Immature natural killer cell (primary cell): ENCODE measurements around the gene PDGFRB. TPM values are rescaled to one million over a fixed set of nuclear protein-coding genes. Genes with fewer than 3 reads are reported as not detected.

Experiments
- DNase-seq, 3 donors: peaks; one replicate each; pipeline ENCODE4 v3.0.0; 2022; ENCODE audit warnings: mixed read lengths in 1 of 3
- H3K27ac Mint-ChIP-seq, 6 donors: one replicate each; pipeline ENCODE4 v1.8.0; 2020; ENCODE audit warnings: mixed read lengths in 6 of 6, mild to moderate bottlenecking in 5 of 6, inconsistent platforms in 4 of 6, moderate library complexity in 3 of 6
- H3K27me3 Mint-ChIP-seq, 3 donors: one replicate each; pipeline ENCODE4 v1.8.0; 2020 to 2021; ENCODE audit warnings: low read depth in 3 of 3, mild to moderate bottlenecking in 3 of 3, mixed read lengths in 3 of 3, moderate library complexity in 3 of 3, inconsistent platforms in 1 of 3
- H3K36me3 Mint-ChIP-seq, 3 donors: one replicate each; pipeline ENCODE4 v1.8.0; 2020; ENCODE audit warnings: mixed read lengths in 3 of 3, inconsistent platforms in 2 of 3, mild to moderate bottlenecking in 2 of 3
- H3K4me1 Mint-ChIP-seq, 2 donors: one replicate each; pipeline ENCODE4 v1.8.0; 2020; ENCODE audit warnings: inconsistent platforms in 2 of 2, mild to moderate bottlenecking in 2 of 2, mixed read lengths in 2 of 2, moderate library complexity in 1 of 2
- H3K4me3 Mint-ChIP-seq, 5 donors: one replicate each; pipeline ENCODE4 v1.8.0; 2020; ENCODE audit warnings: mild to moderate bottlenecking in 5 of 5, mixed read lengths in 5 of 5, inconsistent platforms in 3 of 5, moderate library complexity in 3 of 5
- H3K9me3 Mint-ChIP-seq, 6 donors: one replicate each; pipeline ENCODE4 v1.8.0; 2020; ENCODE audit warnings: mild to moderate bottlenecking in 6 of 6, mixed read lengths in 6 of 6, inconsistent platforms in 4 of 6, moderate library complexity in 3 of 6
- polyA plus RNA-seq, 3 donors: library from polyadenylated mRNA; unstranded; fragments of 300-500 nt; fragmentation: Illumina TruSeq; gene quantifications; one replicate each; pipeline ENCODE4 v1.2.3, GENCODE V29; 2021

PDGFRB gene
- polyA plus RNA-seq, 3 donors from 2014 or later = 6.4 to 18.9 (median 7.1) TPM

GRCh38 chr5:150164211-150164980, 8.8 kb upstream of the PDGFRB start:
- Mint-ChIP-seq H3K27me3 (peaks cover 9 to 23% (median 16%) of the 10 kb centered on the region in 3 donors), H3K9me3 (no peaks in the 10 kb centered on the region), H3K36me3 (peaks cover 0 to 6% (median 0%) of the 10 kb centered on the region in 3 donors), H3K4me1 (no peaks in the 10 kb centered on the region), H3K4me3 (no peak overlapping the region), H3K27ac (peak overlapping the region in 1 of 6 donors; percentile 35)
- no peak for DNase-seq

GRCh38 chr5:150163547-150164059, 8.0 kb upstream of the PDGFRB start:
- H3K27me3 Mint-ChIP-seq = peaks cover 9 to 18% (median 13%) of the 10 kb centered on the region in 3 donors

GRCh38 chr5:150163035-150163434, 7.4 kb upstream of the PDGFRB start:
- H3K27me3 Mint-ChIP-seq = peaks cover 9 to 18% (median 14%) of the 10 kb centered on the region in 3 donors
- no peak overlapping the region for H3K4me3 Mint-ChIP-seq

More at GRCh38 chr5:150163547-150164059, 8.0 kb upstream of the PDGFRB start:
- H3K9me3 Mint-ChIP-seq = no peaks in the 10 kb centered on the region
- H3K4me3 Mint-ChIP-seq = no peak overlapping the region
- H3K36me3 Mint-ChIP-seq = peaks cover 0 to 6% (median 0%) of the 10 kb centered on the region in 3 donors
- H3K4me1 Mint-ChIP-seq = no peaks in the 10 kb centered on the region
- DNase-seq = no peak
- no peak overlapping the region for H3K27ac Mint-ChIP-seq

GRCh38 chr5:150162142-150162513, 6.5 kb upstream of the PDGFRB start:
- Mint-ChIP-seq H3K9me3 (no peaks in the 10 kb centered on the region), H3K4me3 (no peak overlapping the region), H3K4me1 (no peaks in the 10 kb centered on the region), H3K27ac (no peak overlapping the region), H3K27me3 (peaks cover 6 to 19% (median 15%) of the 10 kb centered on the region in 3 donors), H3K36me3 (peaks cover 0 to 6% (median 0%) of the 10 kb centered on the region in 3 donors)
- no peak for DNase-seq

More at GRCh38 chr5:150163035-150163434, 7.4 kb upstream of the PDGFRB start:
- no peaks in the 10 kb centered on the region for H3K4me1 Mint-ChIP-seq
- H3K9me3 Mint-ChIP-seq = no peaks in the 10 kb centered on the region
- H3K27ac Mint-ChIP-seq = no peak overlapping the region
- no peak for DNase-seq
- H3K36me3 Mint-ChIP-seq = peaks cover 0 to 6% (median 0%) of the 10 kb centered on the region in 3 donors

- peak overlapping the region in 1 of 6 donors; percentile 55 for H3K27ac Mint-ChIP-seq
Observed at GRCh38 chr5:150161242-150162141, 5.8 kb upstream of the PDGFRB start.

GRCh38 chr5:150160448-150161081, 4.9 kb upstream of the PDGFRB start:
- H3K27me3 Mint-ChIP-seq = peaks cover 0 to 14% (median 11%) of the 10 kb centered on the region in 3 donors
- H3K27ac Mint-ChIP-seq = peak overlapping the region in 1 of 6 donors; percentile 55
- no peaks in the 10 kb centered on the region for H3K9me3 Mint-ChIP-seq
- H3K4me3 Mint-ChIP-seq = no peak overlapping the region
- H3K4me1 Mint-ChIP-seq = peaks cover 9 to 10% of the 10 kb centered on the region in 2 donors
- DNase-seq = no peak
- no peaks in the 10 kb centered on the region for H3K36me3 Mint-ChIP-seq

More at GRCh38 chr5:150161242-150162141, 5.8 kb upstream of the PDGFRB start:
- Mint-ChIP-seq H3K4me1 (peaks cover under 1% of the 10 kb centered on the region in 2 donors), H3K4me3 (no peak overlapping the region), H3K36me3 (peaks cover 0 to 6% (median 0%) of the 10 kb centered on the region in 3 donors), H3K9me3 (no peaks in the 10 kb centered on the region), H3K27me3 (peaks cover 6 to 20% (median 15%) of the 10 kb centered on the region in 3 donors)
- peak; percentile 56 to 63 (median 63) for DNase-seq

- peaks cover 0 to 13% (median 7%) of the 10 kb centered on the region in 3 donors for H3K27me3 Mint-ChIP-seq
- H3K4me3 Mint-ChIP-seq = no peak overlapping the region
- no peaks in the 10 kb centered on the region for H3K36me3 Mint-ChIP-seq
- no peak for DNase-seq
- H3K27ac Mint-ChIP-seq = no peak overlapping the region
- H3K9me3 Mint-ChIP-seq = no peaks in the 10 kb centered on the region
- H3K4me1 Mint-ChIP-seq = peaks cover 15 to 18% of the 10 kb centered on the region in 2 donors
Observed at GRCh38 chr5:150159741-150160179, 4.1 kb upstream of the PDGFRB start.

GRCh38 chr5:150159031-150159430, 3.4 kb upstream of the PDGFRB start:
- H3K27me3 Mint-ChIP-seq = peaks cover 2 to 13% (median 5%) of the 10 kb centered on the region in 3 donors
- H3K4me1 Mint-ChIP-seq = peaks cover 20 to 25% of the 10 kb centered on the region in 2 donors
- H3K36me3 Mint-ChIP-seq = no peaks in the 10 kb centered on the region
- H3K4me3 Mint-ChIP-seq = no peak overlapping the region
- no peak for DNase-seq
- no peak overlapping the region for H3K27ac Mint-ChIP-seq
- no peaks in the 10 kb centered on the region for H3K9me3 Mint-ChIP-seq

- H3K4me1 Mint-ChIP-seq = peaks cover 27 to 32% of the 10 kb centered on the region in 2 donors
- no peaks in the 10 kb centered on the region for H3K36me3 Mint-ChIP-seq
- DNase-seq = no peak
- no peak overlapping the region for H3K4me3 Mint-ChIP-seq
- H3K9me3 Mint-ChIP-seq = no peaks in the 10 kb centered on the region
- peak overlapping the region in 1 of 6 donors; percentile 40 for H3K27ac Mint-ChIP-seq
- peaks cover 5 to 11% (median 5%) of the 10 kb centered on the region in 3 donors for H3K27me3 Mint-ChIP-seq
Observed at GRCh38 chr5:150158170-150158949, 2.7 kb upstream of the PDGFRB start.

- Mint-ChIP-seq H3K4me3 (peak overlapping the region in 4 of 5 donors; percentile 15 to 88 (median 54)), H3K9me3 (no peaks in the 10 kb centered on the region), H3K27ac (peak overlapping the region in 1 of 6 donors; percentile 45), H3K4me1 (peaks cover 27 to 34% of the 10 kb centered on the region in 2 donors), H3K36me3 (peaks cover 0 to 3% (median 0%) of the 10 kb centered on the region in 3 donors), H3K27me3 (peaks cover 4 to 10% (median 5%) of the 10 kb centered on the region in 3 donors)
- DNase-seq = no peak
Observed at GRCh38 chr5:150157168-150157567, 1.5 kb upstream of the PDGFRB start.

GRCh38 chr5:150156540-150156939, 895 bp upstream of the PDGFRB start:
- Mint-ChIP-seq H3K27me3 (peaks cover 4 to 10% (median 5%) of the 10 kb centered on the region in 3 donors), H3K36me3 (peaks cover 0 to 3% (median 0%) of the 10 kb centered on the region in 3 donors), H3K4me3 (peak overlapping the region; percentile 88 to 98 (median 96)), H3K27ac (peak overlapping the region in 3 of 6 donors; percentile 77 to 85 (median 82)), H3K9me3 (no peaks in the 10 kb centered on the region), H3K4me1 (peaks cover 27 to 34% of the 10 kb centered on the region in 2 donors)
- DNase-seq = no peak

GRCh38 chr5:150156027-150156368, 353 bp upstream of the PDGFRB start:
- H3K36me3 Mint-ChIP-seq = peaks cover 0 to 3% (median 0%) of the 10 kb centered on the region in 3 donors
- H3K4me3 Mint-ChIP-seq = peak overlapping the region; percentile 88 to 98 (median 96)
- no peaks in the 10 kb centered on the region for H3K9me3 Mint-ChIP-seq
- H3K27me3 Mint-ChIP-seq = peaks cover 4 to 10% (median 5%) of the 10 kb centered on the region in 3 donors
- H3K4me1 Mint-ChIP-seq = peaks cover 29 to 35% of the 10 kb centered on the region in 2 donors
- H3K27ac Mint-ChIP-seq = peak overlapping the region; percentile 77 to 91 (median 88)
- no peak for DNase-seq
